Tongue (tissue), 2 donors: ENCODE measurements around the gene SMIM7. TPM values are rescaled to one million over a fixed set of nuclear protein-coding genes. Genes with fewer than 3 reads are reported as not detected.
"Not testable (repeated sequence)": the region's sequence is repeated elsewhere in the genome, so short reads cannot be mapped to it uniquely, and the experiment has no call there.

Experiments
- DNase-seq: peaks from one replicate; pipeline ENCODE4 v3.0.0-alpha.2; 2015
- total RNA-seq: library from RNA; depleted of rRNA; stranded (reverse); fragments of >200 nt; gene quantifications from one replicate; pipeline ENCODE4 v1.2.3, GENCODE V29; 2014

The SMIM7 gene
- total RNA-seq = 67.4 TPM

- DNase-seq = peak; percentile 99
Measured at GRCh38 chr19:16659832-16660708, at the start of gene SMIM7. Gene SMIM7 (minus strand): TSS chr19:16660144. CDS start chr19:16660110, 34 bp downstream.

GRCh38 chr19:16703677-16704076, 43.7 kb upstream of the SMIM7 start:
- no peak for DNase-seq

- DNase-seq = peak; percentile 53
Measured at GRCh38 chr19:16702123-16702522, 42.2 kb upstream of the SMIM7 start.

GRCh38 chr19:16698914-16699313, 39.0 kb upstream of the SMIM7 start:
- DNase-seq = peak; percentile 69

- DNase-seq = no peak
Measured at GRCh38 chr19:16688084-16688483, 28.1 kb upstream of the SMIM7 start.

- DNase-seq = no peak
Measured at GRCh38 chr19:16684216-16684615, 24.3 kb upstream of the SMIM7 start.

- no peak for DNase-seq
Measured at GRCh38 chr19:16682539-16682938, 22.6 kb upstream of the SMIM7 start.

GRCh38 chr19:16679811-16680210, 19.9 kb upstream of the SMIM7 start:
- DNase-seq = no peak

GRCh38 chr19:16678498-16678897, 18.6 kb upstream of the SMIM7 start:
- DNase-seq = no peak

GRCh38 chr19:16677055-16677454, 17.1 kb upstream of the SMIM7 start:
- DNase-seq = no peak

GRCh38 chr19:16676101-16676798, 16.3 kb upstream of the SMIM7 start:
- DNase-seq = no peak

- not testable (repeated sequence) for DNase-seq
Measured at GRCh38 chr19:16673839-16674238, 13.9 kb upstream of the SMIM7 start.

GRCh38 chr19:16673231-16673630, 13.3 kb upstream of the SMIM7 start:
- no peak for DNase-seq

GRCh38 chr19:16671652-16672274, 11.8 kb upstream of the SMIM7 start:
- DNase-seq = peak; percentile 81

GRCh38 chr19:16670291-16670690, 10.3 kb upstream of the SMIM7 start:
- no peak for DNase-seq

- not testable (repeated sequence) for DNase-seq
Measured at GRCh38 chr19:16668702-16669101, 8.8 kb upstream of the SMIM7 start.

GRCh38 chr19:16668176-16668575, 8.2 kb upstream of the SMIM7 start:
- no peak for DNase-seq

- peak; percentile 57 for DNase-seq
Measured at GRCh38 chr19:16661480-16662034, 1.6 kb upstream of the SMIM7 start.

GRCh38 chr19:16660763-16661479, 977 bp upstream of the SMIM7 start, which contains the start of gene TMEM38A:
Gene TMEM38A (plus strand): TSS chr19:16661139. CDS start chr19:16661218, 79 bp downstream.
- peak; percentile 78 for DNase-seq

GRCh38 chr19:16659464-16659831, 496 bp downstream of the SMIM7 start:
- no peak for DNase-seq

GRCh38 chr19:16657384-16657783, 2.6 kb downstream of the SMIM7 start:
- DNase-seq = no peak

GRCh38 chr19:16655727-16656126, 4.2 kb downstream of the SMIM7 start:
- DNase-seq = no peak
